ENCODE measurements around the gene MAPK6.
"Not testable (repeated sequence)": the region's sequence is repeated elsewhere in the genome, so short reads cannot be mapped to it uniquely, and the experiment has no call there.

MAPK6 gene

DNA sequence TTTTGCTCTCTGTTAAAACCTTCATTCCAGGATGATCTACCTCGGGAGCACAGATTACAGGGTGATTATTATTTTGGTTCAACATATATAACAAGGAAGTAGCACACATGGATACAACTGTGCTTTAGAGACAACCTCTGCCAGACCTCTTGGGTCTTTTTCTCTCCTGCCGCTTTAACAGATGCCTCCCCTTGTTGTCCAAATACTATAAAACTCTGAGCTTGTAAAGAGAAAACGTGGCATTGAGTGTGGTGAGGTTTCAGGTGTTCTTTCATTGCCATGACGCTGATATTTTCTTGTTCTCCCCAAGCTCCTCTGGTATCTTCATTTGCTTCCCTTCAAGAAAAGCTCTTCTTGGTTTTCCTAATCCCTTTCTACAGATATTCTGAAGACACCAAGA lies 64.6 kb downstream of the MAPK6 start:
- DNase-seq, result no peak

DNA sequence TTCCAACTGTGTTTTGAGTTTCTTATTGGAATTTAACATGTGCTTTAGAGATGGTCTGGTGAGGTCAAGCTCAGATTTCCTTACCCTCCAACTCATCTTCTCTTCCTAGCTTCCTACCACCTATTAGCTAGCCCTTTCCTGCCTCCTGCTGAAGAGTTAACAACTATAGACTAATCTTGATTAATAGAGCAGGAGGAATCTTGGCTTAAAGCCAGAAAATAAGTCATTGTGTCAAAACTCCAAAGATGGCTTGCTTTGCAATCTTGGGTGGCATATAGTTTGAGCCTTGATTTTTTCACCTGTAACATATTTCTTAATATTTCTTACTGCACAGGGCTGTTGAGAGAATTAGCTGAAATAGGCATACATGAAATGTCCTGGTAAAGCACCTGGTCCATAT lies 66.3 kb downstream of the MAPK6 start:
- DNase-seq, result no peak

DNA sequence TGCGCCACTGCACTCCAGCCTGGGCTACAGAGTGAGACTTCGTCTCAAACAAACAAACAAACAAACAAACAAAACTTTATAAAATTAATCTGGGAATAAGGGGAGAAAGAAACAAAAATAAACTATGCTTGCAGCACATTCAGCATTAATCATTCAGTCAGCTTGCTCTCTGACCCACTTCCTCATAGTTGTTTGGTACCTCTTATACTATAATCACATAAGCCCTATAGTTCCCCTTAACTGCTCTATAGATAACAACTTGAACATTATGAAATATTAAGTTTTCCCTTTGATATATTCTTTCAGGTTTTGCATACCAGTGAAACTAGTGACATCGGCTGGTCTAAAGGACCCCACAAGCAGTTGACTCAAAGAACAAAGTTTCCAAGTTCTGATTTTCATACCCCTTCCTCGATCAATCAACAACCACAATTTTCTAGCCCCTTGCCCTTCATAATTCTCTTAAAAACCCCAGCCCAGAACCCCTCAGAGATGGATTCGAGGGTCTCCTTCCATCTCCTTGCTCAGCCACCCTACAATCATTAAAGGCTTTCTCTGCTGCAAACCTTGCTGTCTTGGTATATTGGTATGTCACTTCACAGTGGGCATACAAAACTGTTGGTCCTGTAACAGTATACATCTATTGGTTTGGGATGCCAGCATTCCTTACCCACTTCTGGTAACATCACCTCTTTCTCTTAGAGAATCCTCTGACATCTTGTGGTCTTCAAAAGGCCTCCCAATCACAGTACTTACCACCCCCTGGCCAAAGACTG lies 67.2 kb downstream of the MAPK6 start:
- peak; percentile 57 for DNase-seq

DNA sequence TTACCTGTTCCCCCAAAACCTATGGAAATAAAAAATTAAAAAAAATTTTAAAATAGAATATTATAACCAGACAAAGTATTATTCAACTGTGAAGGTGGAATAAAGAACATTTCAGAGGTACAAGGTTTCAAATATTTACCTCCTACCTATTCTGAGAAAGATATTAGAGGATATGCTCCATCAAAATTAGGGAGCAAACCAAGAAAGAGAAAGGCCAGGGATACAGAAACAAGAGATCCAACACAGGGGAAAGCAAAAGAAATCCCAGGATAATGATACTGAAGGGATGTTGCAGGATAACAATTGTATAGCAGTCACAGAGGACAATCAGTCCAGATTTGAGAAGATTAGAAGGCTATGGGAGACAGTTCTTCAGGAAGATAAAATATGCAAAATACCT lies 71.2 kb downstream of the MAPK6 start:
- DNase-seq, result no peak

DNA sequence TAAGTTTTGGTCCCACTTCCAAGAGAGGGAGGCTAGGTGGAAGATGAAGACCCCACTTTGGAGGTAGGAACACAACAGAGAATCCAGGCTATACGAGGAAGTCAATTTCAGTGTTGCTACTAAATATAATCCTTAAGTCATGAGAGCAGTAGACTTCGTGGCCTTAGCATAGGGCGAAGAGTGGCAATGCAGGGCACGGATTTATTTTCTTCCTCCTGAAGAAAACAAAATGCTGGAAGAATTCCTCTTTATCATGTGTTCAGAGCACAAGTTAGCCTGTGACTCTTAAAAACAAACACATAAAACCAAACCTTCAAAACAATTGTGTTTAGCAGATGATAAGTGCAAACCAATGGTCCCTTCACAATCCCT lies 74.1 kb downstream of the MAPK6 start:
- no peak for DNase-seq

DNA sequence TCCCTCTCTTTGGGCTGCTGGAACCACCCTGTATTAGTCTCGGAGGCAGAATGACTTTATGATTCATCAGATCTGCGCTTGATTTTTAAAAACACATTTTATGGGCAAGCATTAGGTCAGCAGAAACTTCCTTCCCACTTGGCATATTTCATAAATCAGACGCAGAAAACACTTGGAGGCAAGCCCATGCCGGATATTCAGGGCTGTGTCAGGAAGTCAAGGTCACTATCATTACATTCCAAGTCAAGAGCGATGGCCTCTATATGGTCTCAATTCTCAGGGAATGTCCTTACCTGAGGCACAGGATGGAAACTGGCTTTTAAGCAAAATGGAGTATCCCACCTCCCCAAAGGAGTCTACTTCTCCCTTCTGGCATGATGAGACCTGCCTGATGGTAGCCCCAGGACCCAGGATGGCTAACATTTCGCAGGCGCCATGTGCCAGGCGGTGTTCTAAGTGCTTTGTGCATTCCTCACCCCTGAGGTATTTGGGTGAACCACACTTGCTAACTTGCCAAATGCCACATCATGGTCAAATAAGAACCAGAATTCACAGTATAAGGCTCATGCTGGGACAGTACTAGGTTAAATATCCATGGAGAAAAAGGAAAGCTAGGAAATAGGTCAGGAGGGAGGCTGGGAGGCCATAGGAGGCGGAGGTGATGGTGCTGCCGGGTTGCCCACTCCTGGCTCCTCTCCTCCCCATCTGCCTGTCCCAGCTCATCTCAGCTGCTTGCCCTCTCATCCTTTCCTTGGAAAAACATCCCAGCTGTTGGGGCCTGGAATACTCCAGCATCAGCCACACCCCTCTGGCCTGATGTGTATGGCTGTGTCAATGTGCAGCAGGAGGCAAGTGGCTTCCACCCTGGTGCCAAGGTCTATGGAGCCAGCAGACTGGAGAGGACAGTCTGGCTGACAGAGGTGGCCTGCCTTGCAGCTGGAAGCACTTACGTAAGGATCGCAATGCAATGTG lies 74.8 kb downstream of the MAPK6 start:
- DNase-seq, result no peak

DNA sequence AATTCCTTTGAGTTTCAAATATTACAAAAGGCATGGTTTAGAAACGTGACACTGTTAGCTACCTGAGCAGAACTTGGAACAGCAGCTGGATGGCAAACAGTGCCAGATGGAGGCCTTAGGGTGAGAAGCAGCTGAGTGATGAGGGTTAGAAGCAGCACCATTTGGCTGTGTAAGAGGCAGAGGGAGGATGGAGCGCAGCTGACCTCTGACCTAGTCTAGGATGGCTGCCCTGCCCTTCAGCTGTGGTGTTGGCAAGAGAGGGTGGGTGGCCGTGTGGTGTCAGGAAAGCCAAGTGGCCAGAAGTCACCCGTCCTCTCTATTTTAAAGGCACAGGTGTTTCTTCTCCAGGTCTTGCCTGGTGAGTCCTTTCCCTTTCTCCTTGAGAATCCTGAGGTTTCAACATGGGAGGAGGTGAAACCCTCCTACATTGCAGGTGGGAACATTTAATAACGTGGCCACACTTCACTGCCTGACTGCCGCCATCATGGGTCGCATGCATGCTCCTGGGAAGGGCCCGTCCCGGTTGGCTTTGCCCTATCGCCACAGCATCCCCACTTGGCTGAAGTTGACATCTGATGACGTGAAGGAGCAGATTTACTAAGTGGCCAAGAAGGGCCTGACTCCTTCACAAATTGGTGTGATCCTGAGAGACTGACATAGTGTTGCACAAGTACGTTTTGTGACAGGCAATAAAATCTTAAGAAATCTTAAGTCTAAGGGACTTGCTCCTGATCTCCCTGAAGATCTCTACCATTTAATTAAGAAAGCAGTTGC lies 76.0 kb downstream of the MAPK6 start:
- no peak for DNase-seq

DNA sequence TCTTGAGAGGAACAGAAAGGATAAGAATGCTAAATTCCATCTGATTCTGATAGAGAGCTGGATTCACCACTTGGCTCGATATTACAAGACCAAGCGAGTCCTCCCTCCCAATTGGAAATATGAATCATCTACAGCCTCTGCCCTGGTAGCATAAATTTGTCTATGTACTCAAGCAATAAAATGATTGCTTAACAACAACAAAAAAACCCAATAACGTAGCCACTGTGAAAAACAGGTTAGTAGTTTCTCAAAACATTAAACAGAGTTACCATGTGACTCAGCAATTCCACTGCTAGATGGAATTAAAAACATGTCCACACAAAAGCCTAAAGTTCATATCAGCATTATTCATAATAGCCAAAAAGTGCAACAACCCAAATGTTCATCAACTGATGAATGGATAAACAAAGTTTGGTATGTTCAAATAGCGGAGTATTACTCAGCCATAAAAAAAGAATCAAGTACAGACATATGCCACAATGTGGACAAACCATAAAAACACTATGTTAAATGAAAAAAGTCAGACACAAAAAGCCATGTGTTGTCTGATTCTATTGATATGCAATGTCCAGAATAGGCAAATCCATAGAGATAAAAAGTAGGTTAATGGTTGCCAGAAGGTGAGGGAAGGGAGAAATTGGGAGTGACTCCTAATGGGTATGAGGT lies 76.7 kb downstream of the MAPK6 start:
- no peak for DNase-seq

DNA sequence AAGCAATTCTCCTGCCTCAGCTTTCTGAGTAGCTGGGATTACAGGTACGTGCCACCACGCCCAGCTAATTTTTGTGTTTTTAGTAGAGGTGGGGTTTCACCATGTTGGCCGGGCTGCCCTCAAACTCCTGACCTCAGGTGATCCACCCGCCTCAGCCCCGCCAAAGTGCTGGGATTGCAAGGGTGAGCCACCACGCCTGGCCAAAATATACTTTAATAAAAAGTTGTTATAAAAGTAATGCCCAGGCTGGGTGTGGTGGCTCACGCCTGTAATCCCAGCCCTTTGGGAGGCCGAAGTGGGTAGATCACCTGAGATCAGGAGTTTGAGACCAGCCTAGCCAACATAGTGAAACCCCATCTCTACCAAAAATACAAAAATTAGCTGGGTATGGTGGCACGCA lies 77.5 kb downstream of the MAPK6 start:
- not testable (repeated sequence) for DNase-seq

DNA sequence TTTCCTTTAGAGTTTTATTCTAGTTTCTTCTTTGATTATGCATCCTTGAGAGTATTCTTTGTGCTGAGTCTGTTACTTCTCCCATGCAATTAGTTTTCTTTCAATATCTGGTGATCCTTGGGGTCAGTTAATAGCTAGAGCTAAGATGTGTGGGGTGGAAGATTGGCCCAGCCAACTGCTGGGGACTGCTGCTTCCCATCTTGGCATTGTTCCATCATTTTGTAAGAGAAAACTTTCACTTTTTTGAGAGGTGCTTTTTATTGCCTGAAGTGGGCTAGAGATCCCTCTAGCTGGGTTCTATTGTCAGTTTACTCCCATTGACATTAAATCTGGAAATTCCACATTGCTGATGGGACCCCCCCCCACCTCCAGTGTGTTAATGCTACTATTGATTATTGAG lies 78.2 kb downstream of the MAPK6 start:
- peak; percentile 56 for DNase-seq

DNA sequence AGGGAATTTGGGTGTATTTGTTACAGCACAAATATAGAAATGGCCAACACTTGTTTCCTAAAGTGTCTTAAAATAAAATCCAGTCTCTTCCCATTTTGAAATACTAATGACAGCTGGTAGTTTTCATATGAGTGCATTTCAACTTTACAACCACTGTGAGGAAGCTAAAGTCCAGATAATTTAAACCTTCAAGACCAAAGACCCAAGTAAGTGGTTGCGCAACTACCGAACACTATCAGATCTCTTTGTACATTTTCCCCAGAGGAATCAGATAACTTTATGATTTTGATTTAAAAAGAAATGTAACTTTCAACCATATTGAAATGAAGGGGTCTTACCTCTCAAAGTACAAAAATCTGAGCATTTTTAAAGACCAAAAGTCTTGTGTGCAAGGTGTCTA lies 79.3 kb downstream of the MAPK6 start:
- DNase-seq, result peak; percentile 78

DNA sequence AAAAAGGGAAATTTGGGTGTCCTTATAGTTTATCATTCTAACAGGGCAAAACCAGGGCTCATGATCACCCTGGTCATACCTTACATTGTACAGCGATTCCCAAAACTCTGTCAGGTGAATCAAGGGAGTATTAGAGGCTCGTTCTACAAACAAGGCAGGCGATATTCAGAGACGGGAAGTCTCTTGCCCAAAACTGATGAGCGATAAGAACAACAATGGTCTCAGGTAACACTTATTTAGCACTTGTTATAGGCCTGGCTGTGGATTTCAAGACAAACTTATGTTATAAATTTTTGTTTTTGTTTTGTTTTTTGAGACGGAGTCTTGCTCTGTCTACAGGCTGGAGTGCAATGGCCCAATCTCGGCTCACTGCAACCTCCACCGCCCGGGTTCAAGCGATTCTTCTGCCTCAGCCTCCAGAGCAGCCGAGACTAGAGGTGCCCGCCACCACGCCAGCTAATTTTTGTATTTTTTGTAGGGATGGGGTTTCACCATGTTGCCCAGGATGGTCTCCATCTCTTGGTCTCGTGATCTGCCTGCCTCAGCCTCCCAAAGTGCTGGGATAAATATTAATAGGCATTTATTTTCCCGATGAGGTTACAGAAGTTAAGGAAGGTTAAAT lies 80.7 kb downstream of the MAPK6 start:
- DNase-seq, result no peak

DNA sequence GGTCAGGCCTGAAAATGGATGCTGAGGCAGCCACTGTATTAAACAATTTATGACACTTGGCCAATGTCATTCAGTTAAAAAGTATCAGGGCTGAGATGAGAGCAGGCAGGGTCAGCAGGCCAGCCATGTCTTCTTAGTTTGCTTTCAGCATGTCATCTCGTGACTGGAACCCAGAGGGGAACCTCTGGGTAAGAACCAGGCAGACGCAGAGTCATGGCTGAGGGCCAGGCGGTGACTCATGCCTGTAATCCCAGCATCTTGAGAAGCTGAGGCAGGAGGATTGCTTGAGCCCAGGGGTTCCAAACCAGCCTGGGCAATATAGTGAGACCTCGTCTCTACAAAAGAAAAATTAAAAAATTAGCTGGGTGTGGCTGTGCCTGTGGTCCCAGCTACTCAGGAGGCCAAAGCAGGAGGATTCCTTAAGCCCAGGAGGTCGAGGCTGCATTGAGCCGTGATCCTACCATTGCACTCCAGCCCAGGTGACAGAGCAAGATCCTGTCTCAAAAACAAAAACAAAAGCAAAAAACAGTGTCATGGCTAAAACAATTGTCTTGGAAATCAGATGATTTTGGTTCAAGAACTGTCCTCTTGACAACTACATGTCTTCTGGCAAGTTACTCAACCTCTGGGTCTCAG lies 81.9 kb downstream of the MAPK6 start:
- DNase-seq, result peak; percentile 87

DNA sequence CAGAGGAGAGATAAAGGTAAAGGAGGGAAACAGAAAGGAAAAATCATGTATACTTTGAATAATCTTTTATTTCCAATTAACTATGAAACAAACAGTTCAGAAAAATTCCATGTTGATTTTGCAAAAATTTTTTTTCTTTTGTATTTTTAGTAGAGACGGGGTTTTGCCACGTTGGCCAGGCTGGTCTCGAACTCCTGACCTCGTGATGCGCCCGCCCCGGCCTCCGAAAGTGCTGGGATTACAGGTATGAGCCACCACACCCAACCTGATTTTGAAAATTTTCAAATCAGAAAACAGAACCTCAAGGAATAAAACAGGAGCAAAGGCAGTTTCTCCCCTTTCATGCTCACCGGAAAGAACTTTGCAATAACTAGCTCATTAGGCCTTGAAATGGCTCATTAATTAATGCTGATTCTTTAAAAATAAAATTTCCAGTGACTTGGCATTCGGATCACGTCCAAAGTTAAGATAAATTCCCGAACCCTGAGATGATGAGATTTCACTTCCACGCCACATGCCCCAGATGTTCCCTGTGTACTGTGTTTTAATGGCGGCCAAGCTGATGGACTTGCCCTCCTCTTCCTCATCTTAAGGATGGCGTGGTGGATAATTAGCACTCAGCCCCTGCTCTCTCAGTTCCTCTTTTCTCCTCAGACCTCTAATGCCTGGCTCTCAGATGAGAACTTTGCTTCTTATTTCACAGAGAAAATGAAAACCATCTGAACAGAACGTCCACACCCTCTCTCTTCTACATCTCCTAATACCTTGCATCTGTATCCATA lies 82.7 kb downstream of the MAPK6 start:
- DNase-seq, result peak; percentile 32

DNA sequence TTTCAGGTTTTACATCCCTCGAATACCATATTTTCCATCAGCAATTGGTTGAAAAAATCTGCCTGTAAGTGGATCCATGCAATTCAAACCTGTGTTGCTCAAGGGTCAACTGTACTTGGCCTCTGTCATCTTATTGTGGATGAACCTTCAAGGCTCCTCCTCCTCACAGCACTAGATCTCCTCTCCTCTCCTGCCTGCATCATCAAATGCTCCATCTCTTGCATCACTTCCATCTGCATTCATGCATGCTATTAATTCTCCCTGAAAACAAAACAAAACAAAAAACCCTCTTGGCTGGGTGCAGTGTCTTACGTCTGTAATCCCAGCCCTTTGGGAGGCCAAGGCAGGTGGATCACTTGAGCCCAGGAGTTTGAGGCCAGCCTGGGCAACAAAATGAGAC lies 83.4 kb downstream of the MAPK6 start:
- no peak for DNase-seq

DNA sequence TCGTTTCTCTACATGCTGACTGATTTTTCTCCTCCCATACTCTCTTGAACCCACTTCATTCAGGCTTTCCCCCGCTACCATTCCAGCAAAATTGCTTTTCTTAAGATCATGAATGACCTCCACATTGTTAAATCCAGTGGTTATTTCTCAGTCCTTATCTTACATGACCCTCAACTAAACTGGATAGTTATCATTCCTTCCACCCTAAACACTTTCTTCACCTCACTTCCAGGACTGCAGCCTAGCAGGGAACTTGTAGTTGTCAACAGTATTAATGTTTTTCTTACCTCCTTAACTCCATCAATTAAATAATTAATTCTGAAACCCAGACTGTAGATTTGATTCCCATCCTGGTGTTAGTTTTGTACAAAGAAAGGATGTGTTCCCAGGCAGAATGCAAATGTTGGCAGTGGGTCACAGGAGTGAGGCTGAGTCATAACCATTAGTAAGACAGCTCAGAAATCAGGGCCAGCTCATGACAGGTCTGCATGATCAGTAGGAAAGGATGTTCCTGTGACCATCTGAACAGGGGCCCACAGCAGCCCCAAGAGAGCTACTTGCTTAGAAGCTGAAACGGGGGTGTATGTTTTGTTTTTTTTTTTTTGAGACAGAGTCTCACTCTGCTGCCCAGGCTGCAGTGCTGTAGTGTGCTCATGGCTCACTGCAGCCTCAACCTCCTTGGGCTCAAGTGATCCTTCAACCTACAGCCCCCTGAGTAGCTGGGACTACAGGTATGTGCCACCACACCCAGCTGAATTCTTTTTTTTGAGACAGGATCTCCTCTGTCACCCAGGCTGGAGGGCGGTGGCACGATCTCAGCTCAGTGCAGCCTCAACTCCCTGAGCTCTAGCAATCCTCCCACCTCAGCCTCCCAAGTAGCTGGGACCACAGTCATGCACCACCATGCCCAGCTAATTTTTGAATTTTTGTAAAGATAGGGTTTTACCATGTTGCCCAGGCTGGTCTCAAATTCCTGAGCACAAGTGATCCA lies 84.5 kb downstream of the MAPK6 start:
- DNase-seq, result peak; percentile 25

DNA sequence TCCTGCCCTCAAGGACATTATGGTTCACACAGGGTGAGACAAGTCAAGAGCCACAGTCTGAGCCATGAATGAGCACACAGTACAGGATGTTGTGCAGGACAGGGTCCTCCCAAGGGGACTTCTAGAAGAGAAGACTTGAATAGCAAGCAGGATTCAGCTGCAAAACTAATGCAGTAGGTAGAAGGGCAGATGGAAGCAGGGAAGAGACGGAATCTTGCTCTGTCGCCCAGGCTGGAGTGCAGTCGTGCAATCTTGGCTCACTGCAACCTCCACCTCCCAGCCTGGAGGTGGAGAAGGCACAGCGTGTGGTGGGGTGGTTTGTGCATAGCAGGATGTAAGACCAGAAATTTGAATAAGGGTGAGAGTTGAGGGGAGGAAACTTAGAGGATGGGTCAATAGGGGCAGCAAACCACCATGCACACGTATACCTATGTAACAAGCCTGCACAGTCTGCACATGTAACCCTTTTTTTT lies 85.5 kb downstream of the MAPK6 start:
- no peak for DNase-seq

DNA sequence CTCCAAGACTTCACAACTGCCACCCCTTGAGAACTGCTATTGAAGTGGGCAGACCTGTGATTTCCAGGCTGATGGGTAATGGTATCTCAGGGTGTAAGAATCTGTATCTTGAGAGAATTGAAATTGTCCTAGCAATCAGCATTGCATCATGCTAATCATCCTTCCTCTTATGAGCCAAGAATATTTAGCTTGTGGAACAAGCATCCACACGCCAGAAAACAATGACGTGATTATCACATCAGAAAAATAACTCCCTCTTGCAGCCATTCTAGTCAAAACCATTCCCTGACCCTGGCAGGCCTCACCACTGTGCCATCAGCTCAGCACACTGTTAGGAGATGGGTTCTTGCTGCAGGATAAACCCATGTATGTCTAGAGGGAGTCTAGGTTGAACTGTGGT lies 86.8 kb downstream of the MAPK6 start:
- no peak for DNase-seq

DNA sequence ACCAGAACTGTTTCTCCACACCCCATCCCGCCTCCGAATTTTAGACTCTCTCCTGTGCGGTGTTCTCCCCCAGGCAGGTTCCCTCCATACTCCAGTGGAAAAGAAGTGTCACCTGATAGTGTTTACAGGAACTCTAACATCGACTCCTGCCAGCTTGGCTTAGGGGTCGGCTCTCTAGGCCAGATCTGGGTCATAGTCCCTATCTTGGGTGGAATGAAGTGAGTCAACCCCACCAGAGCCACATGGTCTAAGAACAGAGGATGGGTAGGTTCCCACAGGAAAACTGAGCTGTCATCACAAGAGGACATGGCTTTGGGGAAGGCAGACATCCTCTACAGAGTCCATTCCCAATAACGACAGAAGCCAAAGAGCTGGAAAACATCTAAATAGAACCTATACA lies 87.6 kb downstream of the MAPK6 start:
- DNase-seq, result no peak

DNA sequence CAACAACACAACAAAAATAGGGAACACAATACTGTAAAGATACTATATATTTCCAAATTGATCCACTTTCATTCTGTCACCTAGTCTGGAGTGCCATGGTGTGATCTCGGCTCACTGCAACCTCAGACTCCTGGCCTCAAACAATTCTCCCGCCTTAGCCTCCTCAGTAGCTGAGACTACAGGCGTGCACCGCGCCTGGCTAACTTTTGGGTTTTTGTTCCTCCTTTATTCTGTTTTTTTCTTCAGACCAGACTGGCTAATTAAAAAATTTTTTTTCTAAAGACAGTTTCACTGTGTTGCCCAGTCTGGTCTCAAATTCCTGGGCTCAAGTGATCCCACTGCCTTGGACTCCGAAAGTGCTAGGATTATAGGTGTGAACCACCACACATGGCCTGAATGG lies 88.2 kb downstream of the MAPK6 start:
- DNase-seq, result no peak

All from hematopoietic multipotent progenitor cell treated with erythropoietin and hydrocortisone succinate and interleukin-3 and kit ligand, for 4 days (in vitro differentiated cells).